Effector memory CD8-positive, alpha-beta T cell (primary cell): ENCODE results near the gene PPIL1.

Source experiments
- ATAC-seq: fragments of 150-1000 bp; cut with Tn5 transposase; replicated peaks from 2 replicates; pipeline ENCODE4 v1.10.0; 2021; ENCODE audit warnings: mild to moderate bottlenecking, moderate library complexity
- DNase-seq, 3 experiments: peaks; one replicate each; pipeline ENCODE4 v3.0.0; 2021
- H3K27ac Mint-ChIP-seq, 2 donors: one replicate each; pipeline ENCODE4 v1.8.0; 2022; ENCODE audit warnings: mild to moderate bottlenecking in 2 of 2, mixed read lengths in 2 of 2, moderate library complexity in 2 of 2
- H3K27me3 Mint-ChIP-seq, 2 donors: one replicate each; pipeline ENCODE4 v1.8.0; 2022; ENCODE audit warnings: mixed read lengths in 2 of 2
- H3K36me3 Mint-ChIP-seq: one replicate; pipeline ENCODE4 v1.8.0; 2022; ENCODE audit warnings: mild to moderate bottlenecking, moderate library complexity, mixed read lengths; ENCODE audit not compliant: insufficient read depth
- H3K4me1 Mint-ChIP-seq, 2 donors: one replicate each; pipeline ENCODE4 v1.8.0; 2022; ENCODE audit warnings: low read depth in 2 of 2, mixed read lengths in 2 of 2
- H3K4me3 Mint-ChIP-seq, 2 donors: one replicate each; pipeline ENCODE4 v1.8.0; 2022; ENCODE audit warnings: mild to moderate bottlenecking in 2 of 2, mixed read lengths in 2 of 2, moderate library complexity in 2 of 2
- H3K9me3 Mint-ChIP-seq, 2 donors: one replicate each; pipeline ENCODE4 v1.8.0; 2022; ENCODE audit warnings: mixed read lengths in 2 of 2

The PPIL1 gene

DNA sequence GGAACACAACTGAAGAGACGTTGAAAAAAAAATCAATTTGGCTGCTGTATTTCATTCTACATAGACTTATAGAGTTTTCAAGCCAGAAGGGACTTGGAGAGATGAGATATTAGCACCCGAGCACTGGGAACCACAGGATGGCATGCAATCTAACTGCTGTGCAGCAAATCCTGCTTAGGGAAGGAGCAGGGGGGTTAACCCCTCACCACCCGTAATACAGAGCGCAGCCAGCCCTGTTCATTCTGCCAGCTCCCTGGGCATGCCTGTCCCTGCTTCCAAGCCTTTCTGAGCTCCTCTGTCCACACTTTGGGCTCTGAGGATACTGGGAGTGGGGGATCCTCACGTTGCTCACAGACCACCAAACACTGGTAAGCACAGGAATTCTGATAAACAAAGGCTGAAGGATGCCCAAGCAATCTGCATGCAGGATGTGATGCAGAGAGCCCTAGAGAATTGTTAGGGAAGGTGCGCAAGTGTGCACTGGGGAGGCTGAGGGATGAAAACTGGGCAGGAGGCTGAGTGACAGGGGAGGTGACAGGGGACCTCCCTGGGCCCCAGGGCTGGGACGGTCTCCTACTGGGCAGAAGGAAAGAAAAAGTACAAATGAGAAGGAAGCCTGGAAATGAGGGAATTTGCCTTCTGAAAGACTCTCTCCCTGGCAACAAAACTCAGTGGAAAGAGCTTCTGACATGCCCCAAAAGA lies 69.4 kb downstream of the PPIL1 start:
- DNase-seq = no peak
- peaks cover 10 to 50% of the 10 kb centered on the region in 2 donors for H3K27me3 Mint-ChIP-seq
- ATAC-seq = no peak
- no peak overlapping the region for H3K4me3 Mint-ChIP-seq
- no peak overlapping the region for H3K27ac Mint-ChIP-seq
- no peaks in the 10 kb centered on the region for H3K9me3 Mint-ChIP-seq
- peaks cover 0 to 2% of the 10 kb centered on the region in 2 donors for H3K4me1 Mint-ChIP-seq
- H3K36me3 Mint-ChIP-seq = no peaks in the 10 kb centered on the region
